ENCODE results near the gene CELA3A. TPM values are rescaled to one million over a fixed set of nuclear protein-coding genes. Genes with fewer than 3 reads are reported as not detected.

Gene CELA3A
- polyA plus RNA-seq, 3 donors = not detected

DNA sequence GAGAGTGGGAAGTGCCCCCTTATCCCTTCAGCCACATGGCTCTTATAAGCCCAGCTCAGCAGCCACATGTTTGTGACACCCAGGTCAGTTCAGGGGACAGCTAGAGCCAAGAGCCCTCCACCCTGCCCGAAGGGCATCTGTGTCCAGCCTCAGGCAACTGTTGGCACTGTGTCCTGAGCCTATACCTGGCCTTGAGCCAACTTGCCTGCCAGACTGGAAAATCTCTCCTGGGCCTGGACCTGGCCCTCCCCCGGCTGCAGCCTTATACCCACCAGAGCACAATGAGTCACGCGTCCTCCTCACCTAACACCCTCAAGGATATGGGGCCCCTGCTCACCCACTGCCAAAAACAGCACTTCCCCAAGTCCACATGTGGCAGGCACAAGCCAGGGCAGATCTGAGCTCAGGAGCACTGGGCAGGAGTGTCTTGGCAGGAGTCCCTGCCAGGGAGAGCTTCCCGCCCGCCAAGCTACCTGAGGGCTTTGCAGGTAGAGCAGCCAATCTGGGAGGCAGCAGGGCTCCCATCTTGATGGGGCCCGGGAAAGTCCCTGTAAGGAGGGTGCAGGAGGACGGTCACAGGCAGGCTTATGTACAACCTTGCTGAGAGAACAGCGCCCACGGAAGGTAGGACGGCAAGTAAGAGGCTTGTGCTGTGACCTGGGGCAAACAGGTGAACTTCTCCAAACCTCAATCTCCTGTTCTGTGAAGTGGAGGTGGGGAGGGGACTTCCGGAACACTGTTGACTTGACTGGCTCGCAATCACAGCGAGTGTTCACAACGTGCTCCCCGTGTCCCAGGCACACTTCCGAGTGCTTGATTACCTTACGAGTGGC, 44.5 kb upstream of the CELA3A start:
- Histone ChIP-seq H3K36me3 (replicated peaks in 1 of 2; ENCODE audit: control insufficient read depth in 1 of 2, insufficient read depth in 2 of 2, low read length in 2 of 2) (no peaks in the 10 kb centered on the region), H3K4me2 (replicated peaks; ENCODE audit: extremely low read depth, low read length, poor library complexity, severe bottlenecking) (no peak overlapping the region), H3K4me3 (replicated peaks in 1 of 3; ENCODE audit: low read depth in 2 of 3, low read length in 3 of 3) (no peak overlapping the region), H3K79me2 (ENCODE audit: insufficient read depth, low read length) (no peaks in the 10 kb centered on the region), H4K20me1 (ENCODE audit: insufficient read depth, low read length) (no peaks in the 10 kb centered on the region), H3K9ac (ENCODE audit: insufficient read depth, low read length, poor library complexity, severe bottlenecking) (no peak overlapping the region), H3K27ac (ENCODE audit: low read depth in 1 of 2, low read length in 2 of 2) (no peak overlapping the region), H3K9me3 (replicated peaks in 1 of 2; ENCODE audit: control insufficient read depth in 1 of 2, insufficient read depth in 1 of 2, low read length in 2 of 2) (no peaks in the 10 kb centered on the region), H3K4me1 (ENCODE audit: control insufficient read depth in 1 of 2, insufficient read depth in 2 of 2, low read length in 2 of 2) (no peaks in the 10 kb centered on the region), H3K27me3 (ENCODE audit: control insufficient read depth in 2 of 2, insufficient read depth in 2 of 2, low read length in 2 of 2) (no peaks in the 10 kb centered on the region), H2AFZ (ENCODE audit: insufficient read depth, low read depth, low read length, poor library complexity, severe bottlenecking) (no peak overlapping the region)
- H3K27ac Mint-ChIP-seq = peak overlapping the region in 2 of 7 donors; percentile 11 to 57
- no peak for DNase-seq
- no peaks in the 10 kb centered on the region for H3K9me3 Mint-ChIP-seq
- intact Hi-C loops (cut with micrococcal nuclease) = no loop called here
- H3K4me1 Mint-ChIP-seq = peaks cover 7% of the 10 kb centered on the region
- WGBS (ENCODE audit: insufficient coverage) = 57% methylated on average over 17 of the region's 18 CpGs
- no peak overlapping the region for H3K4me3 Mint-ChIP-seq
- no peaks in the 10 kb centered on the region for H3K36me3 Mint-ChIP-seq
- TF ChIP-seq, protein P1, sequence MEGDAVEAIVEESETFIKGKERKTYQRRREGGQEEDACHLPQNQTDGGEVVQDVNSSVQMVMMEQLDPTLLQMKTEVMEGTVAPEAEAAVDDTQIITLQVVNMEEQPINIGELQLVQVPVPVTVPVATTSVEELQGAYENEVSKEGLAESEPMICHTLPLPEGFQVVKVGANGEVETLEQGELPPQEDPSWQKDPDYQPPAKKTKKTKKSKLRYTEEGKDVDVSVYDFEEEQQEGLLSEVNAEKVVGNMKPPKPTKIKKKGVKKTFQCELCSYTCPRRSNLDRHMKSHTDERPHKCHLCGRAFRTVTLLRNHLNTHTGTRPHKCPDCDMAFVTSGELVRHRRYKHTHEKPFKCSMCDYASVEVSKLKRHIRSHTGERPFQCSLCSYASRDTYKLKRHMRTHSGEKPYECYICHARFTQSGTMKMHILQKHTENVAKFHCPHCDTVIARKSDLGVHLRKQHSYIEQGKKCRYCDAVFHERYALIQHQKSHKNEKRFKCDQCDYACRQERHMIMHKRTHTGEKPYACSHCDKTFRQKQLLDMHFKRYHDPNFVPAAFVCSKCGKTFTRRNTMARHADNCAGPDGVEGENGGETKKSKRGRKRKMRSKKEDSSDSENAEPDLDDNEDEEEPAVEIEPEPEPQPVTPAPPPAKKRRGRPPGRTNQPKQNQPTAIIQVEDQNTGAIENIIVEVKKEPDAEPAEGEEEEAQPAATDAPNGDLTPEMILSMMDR (IDR thresholded peaks at IDR 0.05) = no peak
- H3K27me3 Mint-ChIP-seq (ENCODE audit: low read depth in 3 of 3) = peaks cover 0 to 12% (median 9%) of the 10 kb centered on the region in 3 donors

- peaks cover 3 to 14% (median 9%) of the 10 kb centered on the region in 3 donors for H3K27me3 Mint-ChIP-seq (ENCODE audit: low read depth in 3 of 3)
- H3K36me3 Mint-ChIP-seq = no peaks in the 10 kb centered on the region
- Histone ChIP-seq H3K9me3 (replicated peaks in 1 of 2; ENCODE audit: control insufficient read depth in 1 of 2, insufficient read depth in 1 of 2, low read length in 2 of 2) (no peaks in the 10 kb centered on the region), H3K9ac (ENCODE audit: insufficient read depth, low read length, poor library complexity, severe bottlenecking) (no peak overlapping the region), H3K4me2 (replicated peaks; ENCODE audit: extremely low read depth, low read length, poor library complexity, severe bottlenecking) (no peak overlapping the region), H4K20me1 (ENCODE audit: insufficient read depth, low read length) (no peaks in the 10 kb centered on the region), H2AFZ (ENCODE audit: insufficient read depth, low read depth, low read length, poor library complexity, severe bottlenecking) (no peak overlapping the region), H3K36me3 (replicated peaks in 1 of 2; ENCODE audit: control insufficient read depth in 1 of 2, insufficient read depth in 2 of 2, low read length in 2 of 2) (no peaks in the 10 kb centered on the region), H3K4me1 (ENCODE audit: control insufficient read depth in 1 of 2, insufficient read depth in 2 of 2, low read length in 2 of 2) (no peaks in the 10 kb centered on the region), H3K27me3 (ENCODE audit: control insufficient read depth in 2 of 2, insufficient read depth in 2 of 2, low read length in 2 of 2) (no peaks in the 10 kb centered on the region), H3K79me2 (ENCODE audit: insufficient read depth, low read length) (no peaks in the 10 kb centered on the region), H3K4me3 (replicated peaks in 1 of 3; ENCODE audit: low read depth in 2 of 3, low read length in 3 of 3) (no peak overlapping the region), H3K27ac (ENCODE audit: low read depth in 1 of 2, low read length in 2 of 2) (no peak overlapping the region)
- H3K27ac Mint-ChIP-seq = no peak overlapping the region
- TF ChIP-seq, protein P1 (IDR thresholded peaks at IDR 0.05) = no peak
- 90% methylated on average over 2 of the region's 2 CpGs for WGBS (ENCODE audit: insufficient coverage)
- H3K9me3 Mint-ChIP-seq = no peaks in the 10 kb centered on the region
- H3K4me1 Mint-ChIP-seq = peaks cover 10% of the 10 kb centered on the region
- no peak for DNase-seq
- H3K4me3 Mint-ChIP-seq = no peak overlapping the region
- intact Hi-C loops (cut with micrococcal nuclease) = loop anchor here in 1 of 2 donors (10.0 kb wide), 1 partner anchor 257 kb away; no protein-coding TSS in a partner anchor
Measured at GRCh38 chr1:21961337-21961736, 40.1 kb upstream of the CELA3A start.

All from CD14-positive monocyte (primary cell).